Activated CD4-positive, alpha-beta T cell treated with anti-CD3 and anti-CD28 coated beads, Interleukin-10, Interleukin-2, amounts not matched to agents 100 ng/mL and 50 ng/mL, durations not matched to agents 16 hours and 8 hours (primary cell): ENCODE results near the gene LIPJ.

Experiments
- DNase-seq: peaks from one replicate; pipeline ENCODE4 v3.0.0-alpha.2; 2020

LIPJ gene

GRCh38 chr10:88586462-88586861 lies at the start of gene LIPJ:
Gene LIPJ (plus strand): TSS chr10:88586762. CDS start chr10:88590688, 3,926 bp downstream.
- no peak for DNase-seq

- no peak for DNase-seq
Observed at GRCh38 chr10:88537322-88537721, 49.2 kb upstream of the LIPJ start.

GRCh38 chr10:88538048-88538447 lies 48.5 kb upstream of the LIPJ start:
- no peak for DNase-seq

- no peak for DNase-seq
Observed at GRCh38 chr10:88540351-88540750, 46.2 kb upstream of the LIPJ start.

- no peak for DNase-seq
Observed at GRCh38 chr10:88541116-88541626, 45.4 kb upstream of the LIPJ start.

GRCh38 chr10:88542522-88542921 lies 44.0 kb upstream of the LIPJ start:
- no peak for DNase-seq

GRCh38 chr10:88544140-88544870 lies 42.3 kb upstream of the LIPJ start:
- peak; percentile 36 for DNase-seq

GRCh38 chr10:88545359-88545758 lies 41.2 kb upstream of the LIPJ start:
- no peak for DNase-seq

- no peak for DNase-seq
Observed at GRCh38 chr10:88546497-88546896, 40.1 kb upstream of the LIPJ start.

GRCh38 chr10:88551246-88551645 lies 35.3 kb upstream of the LIPJ start:
- DNase-seq = no peak

- peak; percentile 62 for DNase-seq
Observed at GRCh38 chr10:88553116-88553752, 33.3 kb upstream of the LIPJ start.

- no peak for DNase-seq
Observed at GRCh38 chr10:88555190-88555908, 31.2 kb upstream of the LIPJ start.

- no peak for DNase-seq
Observed at GRCh38 chr10:88557256-88557655, 29.3 kb upstream of the LIPJ start.

- no peak for DNase-seq
Observed at GRCh38 chr10:88557658-88558057, 28.9 kb upstream of the LIPJ start.

GRCh38 chr10:88562152-88562551 lies 24.4 kb upstream of the LIPJ start:
- no peak for DNase-seq

- peak; percentile 22 for DNase-seq
Observed at GRCh38 chr10:88565072-88565471, 21.5 kb upstream of the LIPJ start.

GRCh38 chr10:88582411-88582805 lies 4.2 kb upstream of the LIPJ start:
- DNase-seq = no peak

- DNase-seq = peak; percentile 71
Observed at GRCh38 chr10:88582806-88583583, 3.6 kb upstream of the LIPJ start, which contains the start of gene RNLS. Gene RNLS (minus strand): TSS chr10:88583318.

- no peak for DNase-seq
Observed at GRCh38 chr10:88583584-88583957, 3.0 kb upstream of the LIPJ start.

- no peak for DNase-seq
Observed at GRCh38 chr10:88592381-88592780, 5.8 kb downstream of the LIPJ start.

- no peak for DNase-seq
Observed at GRCh38 chr10:88592906-88593305, 6.3 kb downstream of the LIPJ start.

GRCh38 chr10:88594482-88594881 lies 7.9 kb downstream of the LIPJ start:
- no peak for DNase-seq

GRCh38 chr10:88598055-88598454 lies 11.5 kb downstream of the LIPJ start:
- peak; percentile 6 for DNase-seq
